Measurements from ENCODE around the gene NR2C2AP. TPM values are rescaled to one million over a fixed set of nuclear protein-coding genes. Genes with fewer than 3 reads are reported as not detected.

Gene NR2C2AP
- total RNA-seq, 1 experiment from 2014 or later = 31.7 TPM

GRCh38 chr19:19217099-19217498, 13.9 kb upstream of the NR2C2AP start:
- H3K79me1 ChIP-seq (ENCODE audit: insufficient read depth, low read depth, low read length, poor library complexity, severe bottlenecking) = no peaks in the 10 kb centered on the region
- H2BK12ac ChIP-seq (ENCODE audit: insufficient read length, low read depth, low read length) = no peak overlapping the region
- H3K4ac ChIP-seq (ENCODE audit: low read depth, low read length) = no peak overlapping the region
- H4K20me1 ChIP-seq (ENCODE audit: control insufficient read depth, insufficient read depth, insufficient read length) = no peaks in the 10 kb centered on the region
- TF ChIP-seq CTCF (conservative IDR thresholded peaks at IDR 0.05) = peak; percentile 62; the same call in 2 of the 3 replicates
- no peak overlapping the region for H2BK15ac ChIP-seq (ENCODE audit: low read depth, low read length)
- H4K91ac ChIP-seq (ENCODE audit: insufficient read length, low read depth, low read length) = no peak overlapping the region
- H2AFZ ChIP-seq (ENCODE audit: low read length) = no peak overlapping the region
- H3T11ph ChIP-seq (ENCODE audit: low read length) = no peak overlapping the region
- no peak overlapping the region for H3K14ac ChIP-seq (ENCODE audit: insufficient read depth, low read length)
- WGBS (ENCODE audit: extremely low coverage, insufficient read length, low lambda C conversion rate) = no CpG with 5 or more reads among the region's 4 CpGs
- H3K27me3 ChIP-seq (ENCODE audit: insufficient read depth, low read length) = peaks cover 24% of the 10 kb centered on the region
- Mint-ChIP-seq H3K4me3 (no peak overlapping the region), H3K4me1 (peaks cover 6 to 21% of the 10 kb centered on the region in 2 experiments), H3K36me3 (ENCODE audit: insufficient read depth in 1 of 3, low read depth in 3 of 3) (no peaks in the 10 kb centered on the region), H3K27ac (no peak overlapping the region), H3K9me3 (peaks cover 0 to 4% of the 10 kb centered on the region in 2 experiments; a peak in 2 of 5 replicates), H3K27me3 (ENCODE audit: low read depth) (peaks cover 84% of the 10 kb centered on the region)
- no peak overlapping the region for H3K27ac ChIP-seq (ENCODE audit: insufficient read length, low read depth, low read length)
- H4K5ac ChIP-seq (ENCODE audit: insufficient read length, low read depth, low read length) = no peak overlapping the region
- no peak overlapping the region for H2AK5ac ChIP-seq (ENCODE audit: insufficient read length, low read length)
- H2BK20ac ChIP-seq (ENCODE audit: low read depth, low read length, poor library complexity, severe bottlenecking) = no peak overlapping the region
- H3K23me2 ChIP-seq (ENCODE audit: insufficient read length, low read depth, low read length, poor library complexity, severe bottlenecking) = peaks cover 5% of the 10 kb centered on the region
- DNase-seq = peak; percentile 49
- no peak overlapping the region for H3K18ac ChIP-seq (ENCODE audit: insufficient read length, low read depth, low read length)
- no peak overlapping the region for H2BK120ac ChIP-seq (ENCODE audit: low read depth, low read length, poor library complexity, severe bottlenecking)
- H2BK5ac ChIP-seq (ENCODE audit: insufficient read length, low read length) = no peak overlapping the region
- H3K79me2 ChIP-seq (ENCODE audit: insufficient read depth, low read length) = no peaks in the 10 kb centered on the region
- peaks cover 3% of the 10 kb centered on the region; the same call in 1 of the 2 replicates for H3K4me1 ChIP-seq (ENCODE audit: insufficient read depth, low read length)
- no peak overlapping the region for H3K4me2 ChIP-seq (ENCODE audit: insufficient read depth, insufficient read length, low read length)
- no peak overlapping the region for H3K56ac ChIP-seq (ENCODE audit: insufficient read length, low read depth, low read length)
- no peak overlapping the region for H4K8ac ChIP-seq (replicated peaks; ENCODE audit: insufficient read length, low read depth, low read length)
- H3K9me3 ChIP-seq (ENCODE audit: control insufficient read depth, low read depth, low read length) = no peaks in the 10 kb centered on the region
- H3K23ac ChIP-seq (ENCODE audit: insufficient read length, low read depth, low read length) = no peak overlapping the region
- H3K9ac ChIP-seq (ENCODE audit: extremely low read depth, insufficient read length, low read length) = no peak overlapping the region
